ENCODE measurements around the gene EPHA3.

EPHA3 gene

GRCh38 chr3:89154416-89154815 is 47.0 kb downstream of the EPHA3 start:
- no peak for DNase-seq

DNA sequence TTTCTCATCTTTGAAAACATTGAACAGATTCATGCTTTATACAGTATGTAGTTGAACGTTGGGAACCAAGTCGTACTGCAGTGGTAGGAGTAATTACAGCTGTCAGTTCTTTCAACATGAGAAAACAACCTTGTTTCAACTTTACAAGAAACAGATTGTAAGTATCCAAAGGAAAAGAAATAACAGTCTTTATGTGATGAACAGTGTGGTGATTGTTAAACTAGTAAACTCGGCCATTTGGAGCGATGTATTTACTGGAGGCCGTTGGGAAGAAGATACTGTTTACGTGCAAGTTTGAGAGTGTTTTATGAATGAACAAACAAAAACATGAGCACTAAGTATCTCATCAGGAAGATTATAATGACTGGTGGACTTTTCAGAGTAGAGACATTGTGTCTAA is 48.4 kb downstream of the EPHA3 start:
- no peak for DNase-seq

DNA sequence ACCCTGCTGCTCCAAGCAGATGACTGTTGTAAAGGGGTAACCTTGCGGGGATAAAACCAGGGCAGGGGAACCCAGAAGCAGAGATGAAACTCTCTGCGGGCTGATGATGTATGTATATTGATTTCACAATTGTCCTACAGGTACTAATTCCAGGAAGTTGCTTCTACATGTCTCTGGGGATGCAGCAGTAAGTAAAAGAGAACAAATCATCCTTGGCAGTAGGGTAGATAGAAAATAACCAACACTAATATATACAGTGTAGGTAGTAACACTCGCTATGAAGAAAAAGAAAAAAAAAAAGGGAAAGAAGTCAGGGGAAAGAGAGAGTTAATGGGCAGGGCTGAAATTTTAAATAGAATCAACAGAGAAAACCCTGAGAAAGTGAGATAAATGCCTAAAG is 50.2 kb downstream of the EPHA3 start:
- DNase-seq = no peak

DNA sequence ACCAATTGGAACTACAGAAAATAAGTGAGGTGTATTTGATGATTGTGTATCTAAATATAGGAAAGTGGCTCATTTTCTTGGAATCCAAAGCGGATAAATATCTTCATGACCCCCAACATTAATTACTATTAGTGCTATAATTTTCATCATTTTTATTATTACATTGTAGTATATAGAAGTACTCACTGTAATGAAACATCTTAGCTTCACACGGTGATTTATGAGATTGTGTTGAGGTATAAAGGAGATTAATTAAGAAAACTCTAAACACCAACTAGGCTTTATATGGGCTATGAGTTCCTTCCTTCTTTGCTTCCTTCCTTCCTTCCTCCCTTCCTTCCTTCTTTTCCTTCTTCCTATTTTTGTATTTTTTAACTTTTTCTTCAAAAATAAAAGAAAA is 52.2 kb downstream of the EPHA3 start:
- DNase-seq = no peak

GRCh38 chr3:89164774-89165173 is 57.4 kb downstream of the EPHA3 start:
- no peak for DNase-seq

DNA sequence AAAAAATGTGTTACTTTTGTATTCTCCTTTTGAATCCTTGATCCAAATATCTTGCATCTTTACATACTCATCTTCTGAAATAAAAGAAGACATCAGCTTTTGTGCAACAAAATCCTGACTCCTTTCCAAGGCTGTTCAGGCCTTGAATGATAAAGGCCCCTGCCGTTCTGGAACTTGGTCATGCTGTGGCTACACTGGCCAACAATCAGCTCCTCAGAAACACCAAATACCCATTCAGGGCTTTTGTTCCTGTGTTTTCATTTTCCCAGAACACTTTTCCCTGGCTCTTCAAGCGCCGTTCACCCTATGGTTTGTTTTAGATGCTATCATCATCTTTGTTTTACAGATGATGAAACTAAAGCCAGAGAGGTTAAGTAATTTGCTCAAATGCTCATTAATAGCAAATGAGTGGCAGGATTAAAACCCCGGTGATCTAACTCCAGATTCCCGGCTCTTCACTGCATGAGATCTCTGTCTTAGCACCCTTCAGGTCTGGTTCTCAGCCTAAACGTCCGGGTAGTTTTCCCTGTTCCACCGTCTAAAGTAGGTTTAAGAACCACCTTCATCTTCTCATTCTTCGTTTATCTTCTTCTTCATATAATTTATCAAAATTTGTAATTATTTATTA is 58.3 kb downstream of the EPHA3 start:
- DNase-seq = no peak

DNA sequence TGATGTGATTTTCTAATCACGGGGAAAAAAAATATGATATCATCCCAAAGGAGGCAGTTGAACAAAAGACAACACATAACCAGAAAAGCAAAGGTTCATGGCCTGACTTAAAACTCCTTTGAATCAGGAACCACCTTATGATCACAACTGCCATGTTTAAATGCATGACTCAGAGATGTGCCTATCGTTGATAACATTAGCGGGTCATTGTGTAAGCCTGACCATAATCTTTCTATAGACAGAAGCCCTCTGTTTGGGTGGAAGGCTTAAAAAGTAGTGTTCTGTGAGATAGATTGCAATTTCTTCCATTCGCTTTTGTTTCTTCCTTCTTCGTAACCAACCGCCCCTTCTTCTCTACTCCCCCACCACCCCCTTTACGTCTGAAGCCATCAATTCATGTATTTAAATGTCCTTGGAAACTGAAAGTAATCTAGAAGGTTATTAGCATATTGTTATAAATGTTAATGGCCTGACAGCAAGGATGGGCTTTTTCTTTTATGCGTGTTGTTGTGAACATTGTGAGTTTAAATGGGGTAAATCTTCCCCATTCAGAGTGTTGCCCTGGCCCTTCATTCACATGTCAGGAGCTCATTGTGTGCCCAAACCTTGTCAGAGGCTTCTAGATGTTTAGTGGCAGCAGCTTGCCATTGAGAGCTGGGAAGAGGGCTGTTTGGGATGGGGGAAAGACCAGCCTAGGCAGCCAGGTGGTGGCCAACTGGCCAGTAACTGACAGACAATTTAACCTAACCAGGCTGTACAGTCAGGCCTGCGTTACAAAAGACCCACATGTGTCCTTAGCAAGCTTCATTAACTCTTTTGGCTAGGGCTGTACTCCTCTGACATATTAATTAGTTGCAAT is 64.5 kb downstream of the EPHA3 start:
- DNase-seq = no peak

DNA sequence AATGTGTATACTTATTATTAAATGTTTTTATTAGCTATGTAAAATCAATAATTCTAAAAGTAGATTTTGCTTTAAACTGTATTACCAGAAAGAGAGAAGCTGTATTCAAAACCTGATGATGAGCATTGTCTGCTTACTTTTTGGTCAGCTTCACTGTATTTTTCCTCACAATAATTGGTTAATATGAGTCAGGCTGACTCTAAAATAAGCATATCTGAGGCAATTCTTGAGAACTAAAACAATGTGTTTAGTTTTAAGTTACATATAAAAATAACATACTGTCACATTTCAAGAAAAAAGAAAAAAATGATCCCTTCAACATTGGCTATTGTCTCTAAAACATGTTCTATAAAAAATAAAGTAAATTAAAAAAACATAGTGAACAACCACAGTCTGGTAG is 66.1 kb downstream of the EPHA3 start:
- peak; percentile 5 for DNase-seq

- DNase-seq = peak; percentile 34
These were observed 72.1 kb downstream of the EPHA3 start for GRCh38 chr3:89179355-89180001.

- DNase-seq = peak; percentile 0
These were observed 72.9 kb downstream of the EPHA3 start for GRCh38 chr3:89180334-89180733.

GRCh38 chr3:89182056-89182455 is 74.6 kb downstream of the EPHA3 start:
- DNase-seq = no peak

- no peak for DNase-seq
These were observed 77.0 kb downstream of the EPHA3 start for GRCh38 chr3:89184151-89184995.

GRCh38 chr3:89186456-89186855 is 79.0 kb downstream of the EPHA3 start:
- no peak for DNase-seq

DNA sequence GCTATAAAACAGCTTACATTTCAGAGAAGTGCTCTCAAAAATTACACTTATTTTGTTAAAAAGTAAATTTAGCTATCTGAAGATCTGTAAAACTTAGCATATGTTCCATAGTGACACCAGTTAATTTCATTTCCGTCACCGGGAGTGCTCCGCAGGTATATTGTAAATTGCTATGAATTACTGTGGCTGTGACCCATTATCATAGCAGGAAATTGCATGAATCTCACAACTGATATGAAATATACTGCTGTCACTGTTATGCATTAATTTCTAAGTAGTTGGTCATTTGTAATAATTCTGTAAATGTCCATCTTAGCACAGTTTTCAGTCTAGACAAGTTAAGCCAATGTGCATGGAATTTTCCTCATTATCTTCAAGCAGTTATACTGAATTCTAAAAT is 91.2 kb downstream of the EPHA3 start:
- no peak for DNase-seq

GRCh38 chr3:89212619-89213018 is 105.2 kb downstream of the EPHA3 start:
- no peak for DNase-seq

- DNase-seq = peak; percentile 25
These were observed 108.8 kb downstream of the EPHA3 start for GRCh38 chr3:89216016-89216739.

- DNase-seq = no peak
These were observed 109.8 kb downstream of the EPHA3 start for GRCh38 chr3:89217148-89217685.

GRCh38 chr3:89221924-89222323 is 114.5 kb downstream of the EPHA3 start:
- no peak for DNase-seq

DNA sequence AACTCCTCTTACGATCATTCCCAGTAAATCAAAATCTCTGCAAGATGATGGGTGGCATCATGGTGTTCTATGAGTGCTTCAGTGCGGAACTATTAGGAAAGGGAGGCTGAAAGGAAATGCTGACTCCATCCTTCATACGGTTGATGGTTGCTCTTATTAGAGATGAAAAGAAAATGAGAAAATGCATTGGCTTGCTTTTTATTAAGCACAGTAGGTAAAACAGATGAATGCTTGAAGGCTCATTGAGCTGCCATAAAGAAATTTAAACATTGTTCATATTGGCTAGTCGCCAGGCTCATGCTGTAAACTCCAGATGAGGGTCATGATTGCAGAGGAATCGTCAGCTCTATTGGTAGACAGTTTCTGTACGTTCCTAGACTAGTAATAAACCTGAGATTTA is 115.8 kb downstream of the EPHA3 start:
- peak; percentile 8 for DNase-seq

- peak; percentile 13 for DNase-seq
These were observed 119.8 kb downstream of the EPHA3 start for GRCh38 chr3:89227218-89227617.

DNA sequence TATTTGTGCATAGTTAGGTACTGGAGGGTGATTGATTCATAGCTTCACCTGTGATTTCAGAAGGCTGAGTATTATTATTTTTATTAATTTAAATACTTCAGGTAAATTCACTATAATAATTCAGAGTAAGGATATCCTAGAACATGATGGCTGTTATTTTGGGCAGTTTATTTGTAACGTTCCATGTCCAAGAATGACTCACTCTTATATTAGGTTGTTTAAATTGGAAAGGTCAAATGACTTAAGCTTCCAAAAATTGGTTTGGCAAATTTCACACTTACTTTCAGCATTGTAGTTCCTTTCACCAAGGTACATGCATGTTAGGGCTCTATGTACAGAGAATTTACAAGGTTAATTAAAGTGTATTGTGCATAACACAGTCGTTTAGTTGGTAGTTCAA is 120.2 kb downstream of the EPHA3 start:
- DNase-seq = no peak

DNA sequence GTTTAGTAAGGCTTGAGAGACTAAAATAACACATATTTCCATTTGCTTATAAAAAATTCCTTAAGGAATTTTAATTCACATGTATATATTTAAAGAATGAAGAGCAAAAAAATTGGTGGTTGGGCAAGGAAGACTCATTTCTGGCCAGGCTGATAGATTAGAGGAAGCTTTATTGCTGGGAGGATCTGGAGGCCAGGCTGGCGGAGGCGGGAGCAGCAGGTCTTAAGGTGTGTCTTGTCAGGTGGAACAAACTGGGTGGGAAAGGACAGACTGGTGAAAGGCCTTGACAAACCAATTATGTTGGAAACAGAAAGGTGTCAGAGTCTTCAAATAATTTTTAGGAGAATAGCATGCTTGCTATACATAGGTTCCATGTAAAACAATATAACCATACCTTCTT is 124.7 kb downstream of the EPHA3 start:
- DNase-seq = no peak
